Right kidney (tissue), 1 donor: ENCODE measurements around the gene SLX4.
"Not testable (repeated sequence)": the region's sequence is repeated elsewhere in the genome, so short reads cannot be mapped to it uniquely, and the experiment has no call there.

ENCODE experiments used
- DNase-seq: peaks from one replicate; pipeline ENCODE4 v3.0.0-alpha.2; 2016

The SLX4 gene

DNA sequence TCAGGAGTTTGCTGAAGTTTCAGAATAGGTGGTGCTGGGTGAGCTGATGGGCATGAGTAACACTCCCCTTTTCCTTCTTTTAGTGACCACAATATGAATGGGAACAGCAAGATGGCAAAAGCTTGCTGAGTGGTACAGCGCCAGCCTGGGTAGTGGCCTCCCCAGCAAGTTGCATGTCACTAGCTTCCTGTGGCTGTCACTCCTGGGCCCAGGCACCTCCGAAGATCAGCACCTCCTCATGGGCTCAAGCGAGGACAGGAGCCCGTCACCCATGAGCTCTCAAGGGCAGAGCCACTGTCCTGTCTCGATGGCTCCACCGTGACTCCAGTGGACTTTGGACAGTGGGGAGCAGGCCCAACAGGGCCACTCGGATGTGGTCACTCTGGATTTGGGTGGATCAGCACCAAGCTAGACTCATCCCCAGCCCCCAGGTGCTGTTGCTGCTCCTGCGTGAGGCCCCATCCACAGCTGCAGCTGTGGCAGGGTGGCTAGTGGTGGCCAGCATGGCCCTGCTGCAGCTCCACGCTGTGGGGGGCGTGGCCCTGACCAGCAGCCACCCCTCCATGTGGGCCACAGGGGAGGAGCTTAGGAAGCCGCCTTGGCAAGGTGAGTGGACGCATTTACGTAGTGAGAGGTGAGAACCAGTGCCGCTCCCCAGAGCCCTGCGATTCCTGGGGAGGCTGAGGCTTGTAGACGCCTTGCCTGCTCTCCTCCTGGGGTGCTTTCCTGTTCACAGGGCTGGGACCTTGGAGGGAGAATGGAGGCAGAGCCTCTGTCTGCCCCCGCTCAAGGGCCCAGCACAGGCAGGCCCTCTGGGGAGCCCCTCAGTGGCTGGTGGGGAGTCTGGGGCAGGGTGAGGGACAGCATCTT lies 29.5 kb upstream of the SLX4 start:
- DNase-seq, result no peak

- DNase-seq, result no peak
These were observed 28.8 kb upstream of the SLX4 start for GRCh38 chr16:3640207-3640606.

DNA sequence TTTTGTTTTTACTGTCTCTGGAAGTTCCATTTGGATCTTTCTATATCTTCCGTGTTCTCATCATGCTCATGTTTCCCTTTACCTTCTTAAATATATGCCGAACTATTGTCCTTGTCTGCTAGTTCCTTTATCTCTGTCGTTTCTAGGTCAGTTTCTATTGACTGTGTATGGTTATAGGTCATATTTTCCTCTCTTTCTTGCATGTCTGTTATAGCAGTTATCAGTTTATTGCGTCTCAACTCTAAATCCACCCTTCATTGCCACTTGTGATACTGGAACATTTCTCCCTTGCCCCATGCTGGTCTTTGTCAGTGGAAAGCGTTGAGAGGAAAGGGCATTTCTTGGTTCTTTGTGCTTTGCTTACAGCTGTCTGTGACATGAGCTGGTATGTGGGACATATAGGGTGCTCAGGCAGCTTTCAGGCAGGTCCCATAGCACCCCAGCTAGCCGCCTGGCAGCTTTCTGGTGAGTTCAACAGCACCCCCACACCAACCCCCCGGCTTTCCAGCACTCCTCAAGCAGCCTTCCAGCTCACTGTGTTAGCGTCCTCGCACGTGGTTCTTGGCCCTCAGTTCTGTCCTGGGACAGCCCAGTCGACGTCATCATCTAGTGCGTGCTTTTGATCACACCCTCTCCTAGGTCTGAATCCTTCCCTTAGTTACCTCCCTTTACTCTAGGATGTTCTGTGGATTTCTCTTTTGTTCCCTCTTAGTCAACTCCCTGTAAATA lies 27.7 kb upstream of the SLX4 start:
- DNase-seq, result no peak

GRCh38 chr16:3637371-3637923 lies 26.0 kb upstream of the SLX4 start:
- DNase-seq, result no peak

- no peak for DNase-seq
These were observed 14.7 kb upstream of the SLX4 start for GRCh38 chr16:3625911-3626732.

DNA sequence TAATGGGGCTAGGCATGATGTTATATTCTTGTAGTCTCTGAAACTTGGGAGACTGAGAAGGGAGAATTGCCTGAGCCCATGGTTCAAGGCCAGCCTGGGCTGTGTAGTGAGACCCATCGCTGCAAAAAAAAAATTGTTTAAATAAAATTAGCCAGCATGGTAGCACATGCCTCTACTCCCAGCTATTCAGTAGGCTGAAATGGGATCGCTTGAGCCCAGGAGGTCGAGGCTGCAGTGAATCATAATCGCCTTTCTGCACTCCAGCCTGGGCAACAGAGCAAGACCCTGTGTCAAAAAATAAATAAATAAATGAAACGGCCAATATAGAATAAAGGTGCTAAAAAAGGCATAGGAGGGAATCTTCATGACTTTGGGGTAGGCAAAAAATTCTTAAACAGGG lies 13.9 kb upstream of the SLX4 start:
- no peak for DNase-seq

- no peak for DNase-seq
These were observed 12.2 kb upstream of the SLX4 start for GRCh38 chr16:3623642-3624041.

- no peak for DNase-seq
These were observed 7.3 kb upstream of the SLX4 start for GRCh38 chr16:3618769-3619141.

- no peak for DNase-seq
These were observed 1.4 kb upstream of the SLX4 start for GRCh38 chr16:3612510-3613466.

DNA sequence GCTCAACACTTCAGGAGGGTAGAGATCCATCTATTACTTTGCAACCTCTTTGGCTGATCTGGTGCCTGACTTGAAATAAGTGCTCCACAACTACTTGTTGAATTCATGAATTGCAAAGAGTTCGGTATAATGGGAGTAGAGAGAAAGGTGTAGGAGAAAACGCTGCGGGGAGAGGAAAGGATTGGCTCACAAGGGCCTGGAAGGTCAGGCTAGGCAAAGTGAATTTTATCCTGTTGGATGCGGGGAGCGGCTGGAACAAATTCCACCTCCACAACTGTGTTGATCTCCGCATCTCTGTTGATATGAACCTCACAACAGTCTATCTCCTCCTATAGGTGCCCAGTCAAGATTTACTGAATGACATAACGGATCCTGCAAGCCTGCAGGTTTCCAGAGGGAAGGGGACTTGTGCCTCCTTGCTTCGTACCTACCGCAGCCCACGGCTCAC lies 684 bp downstream of the SLX4 start:
- DNase-seq, result no peak

DNA sequence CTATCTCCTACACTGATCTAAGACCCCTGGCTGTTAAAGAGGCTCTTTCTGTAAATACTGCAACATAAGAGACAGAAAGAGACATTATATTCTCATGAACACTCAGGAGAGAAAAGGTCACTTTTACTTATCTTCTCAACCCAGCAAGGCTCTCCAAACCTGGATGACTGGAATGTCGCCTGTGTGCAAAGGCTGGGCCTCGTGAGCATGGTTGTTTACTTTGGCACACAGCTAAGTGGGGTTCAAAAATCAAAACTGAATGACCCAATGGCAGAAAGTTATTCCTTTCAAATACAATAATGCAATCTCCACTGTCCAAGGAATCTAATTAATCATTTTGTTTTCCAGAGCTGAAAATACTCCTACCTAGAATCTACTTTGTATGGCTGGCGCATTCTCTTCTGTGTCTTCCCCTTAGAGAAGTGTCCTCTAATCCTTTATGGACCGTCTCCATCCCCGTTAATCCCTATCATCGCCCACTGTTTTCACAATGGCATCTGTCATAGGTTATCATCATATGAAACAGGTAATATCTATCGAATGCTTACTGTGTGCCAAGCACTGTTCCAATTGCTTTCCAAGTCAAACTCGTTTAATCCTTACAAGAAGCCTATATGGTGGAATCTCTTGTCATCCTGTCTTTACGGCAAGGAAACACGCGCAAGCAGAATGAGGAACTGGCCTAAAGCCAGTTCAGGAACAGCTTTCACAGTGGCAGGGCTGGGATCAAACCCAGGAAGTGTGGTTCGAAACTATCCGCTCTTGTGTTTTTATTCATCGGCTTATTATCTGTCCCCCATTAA lies 1.3 kb downstream of the SLX4 start:
- no peak for DNase-seq

GRCh38 chr16:3608976-3609375 lies 2.4 kb downstream of the SLX4 start:
- not testable (repeated sequence) for DNase-seq

- no peak for DNase-seq
These were observed 3.3 kb downstream of the SLX4 start for GRCh38 chr16:3608069-3608468.

- DNase-seq, result no peak
These were observed 3.8 kb downstream of the SLX4 start for GRCh38 chr16:3607634-3608033.

DNA sequence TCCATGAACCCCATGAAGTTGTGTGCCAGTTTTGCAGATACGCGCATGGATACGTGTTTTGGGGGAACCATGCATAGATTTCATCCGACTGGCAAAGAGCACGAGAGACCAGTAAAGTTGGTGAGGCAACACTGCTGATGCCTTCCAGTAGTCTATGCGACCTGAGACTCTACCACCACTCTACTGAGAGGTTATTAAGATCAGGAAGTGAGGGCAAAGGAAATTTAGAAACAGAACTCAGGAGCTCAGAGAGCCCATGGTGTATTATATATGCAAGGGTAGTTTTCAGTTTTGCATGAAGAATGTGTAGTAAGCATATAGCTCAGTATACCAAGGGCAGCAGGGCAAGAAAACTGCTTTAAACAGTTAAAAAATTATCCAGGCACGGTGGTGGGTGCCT lies 4.2 kb downstream of the SLX4 start:
- no peak for DNase-seq

GRCh38 chr16:3606441-3606840 lies 5.0 kb downstream of the SLX4 start:
- DNase-seq, result no peak

- no peak for DNase-seq
These were observed 9.1 kb downstream of the SLX4 start for GRCh38 chr16:3602320-3602653.

- DNase-seq, result no peak
These were observed 9.6 kb downstream of the SLX4 start for GRCh38 chr16:3601614-3602319.

- no peak for DNase-seq
These were observed 11.5 kb downstream of the SLX4 start for GRCh38 chr16:3599922-3600321.

GRCh38 chr16:3599121-3599520 lies 12.3 kb downstream of the SLX4 start:
- no peak for DNase-seq
